Measurements from ENCODE around the gene RNF39.

DNA sequence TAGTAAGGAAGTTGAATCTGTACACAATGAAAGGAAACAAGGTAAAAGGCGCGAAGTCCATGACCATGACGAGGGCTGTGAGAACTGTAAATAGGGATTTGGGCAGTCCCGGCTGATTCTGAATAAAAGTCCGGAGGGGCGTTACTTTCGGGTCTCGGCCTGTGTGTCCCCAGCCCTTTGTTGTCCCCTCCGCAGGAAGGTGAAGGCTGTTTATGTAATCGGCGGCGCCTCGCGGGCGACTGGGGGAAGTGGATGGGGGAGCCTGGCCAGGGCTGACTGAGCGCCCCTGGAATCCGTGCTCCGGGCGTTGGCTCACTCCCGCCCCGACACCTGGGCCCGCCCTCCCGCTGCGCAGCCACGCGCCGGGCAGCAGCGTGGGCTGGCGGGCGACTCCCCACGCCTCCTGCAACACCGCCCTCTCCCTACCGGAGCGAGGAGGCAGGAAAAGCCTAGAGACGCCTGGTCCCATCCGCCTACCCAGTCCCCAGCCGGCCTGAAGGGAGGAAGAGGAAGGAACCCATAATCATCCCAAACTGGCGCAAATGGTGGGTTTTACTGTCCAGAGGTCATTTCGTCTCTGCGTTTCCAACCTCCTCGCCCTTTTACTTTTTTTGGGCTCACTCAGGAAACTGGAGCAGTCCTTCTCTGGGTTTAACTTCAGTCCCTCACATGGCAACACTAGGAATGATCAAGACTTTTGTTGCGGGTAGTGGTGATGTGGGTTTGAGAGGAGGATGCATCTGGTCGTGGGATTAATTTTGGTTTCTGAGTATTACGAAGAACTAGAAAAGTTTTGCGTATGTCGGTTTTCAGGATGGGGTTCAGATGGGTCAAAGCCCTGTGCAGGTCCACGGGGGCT lies 25.2 kb upstream of the RNF39 start:
- TF ChIP-seq, protein P1, sequence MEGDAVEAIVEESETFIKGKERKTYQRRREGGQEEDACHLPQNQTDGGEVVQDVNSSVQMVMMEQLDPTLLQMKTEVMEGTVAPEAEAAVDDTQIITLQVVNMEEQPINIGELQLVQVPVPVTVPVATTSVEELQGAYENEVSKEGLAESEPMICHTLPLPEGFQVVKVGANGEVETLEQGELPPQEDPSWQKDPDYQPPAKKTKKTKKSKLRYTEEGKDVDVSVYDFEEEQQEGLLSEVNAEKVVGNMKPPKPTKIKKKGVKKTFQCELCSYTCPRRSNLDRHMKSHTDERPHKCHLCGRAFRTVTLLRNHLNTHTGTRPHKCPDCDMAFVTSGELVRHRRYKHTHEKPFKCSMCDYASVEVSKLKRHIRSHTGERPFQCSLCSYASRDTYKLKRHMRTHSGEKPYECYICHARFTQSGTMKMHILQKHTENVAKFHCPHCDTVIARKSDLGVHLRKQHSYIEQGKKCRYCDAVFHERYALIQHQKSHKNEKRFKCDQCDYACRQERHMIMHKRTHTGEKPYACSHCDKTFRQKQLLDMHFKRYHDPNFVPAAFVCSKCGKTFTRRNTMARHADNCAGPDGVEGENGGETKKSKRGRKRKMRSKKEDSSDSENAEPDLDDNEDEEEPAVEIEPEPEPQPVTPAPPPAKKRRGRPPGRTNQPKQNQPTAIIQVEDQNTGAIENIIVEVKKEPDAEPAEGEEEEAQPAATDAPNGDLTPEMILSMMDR (IDR thresholded peaks at IDR 0.05), result no peak
- no peak for TF ChIP-seq POLR2A (IDR thresholded peaks at IDR 0.05)

Data from thyroid gland (tissue), 4 donors.